ENCODE measurements around the gene KCNJ6.

Gene KCNJ6

DNA sequence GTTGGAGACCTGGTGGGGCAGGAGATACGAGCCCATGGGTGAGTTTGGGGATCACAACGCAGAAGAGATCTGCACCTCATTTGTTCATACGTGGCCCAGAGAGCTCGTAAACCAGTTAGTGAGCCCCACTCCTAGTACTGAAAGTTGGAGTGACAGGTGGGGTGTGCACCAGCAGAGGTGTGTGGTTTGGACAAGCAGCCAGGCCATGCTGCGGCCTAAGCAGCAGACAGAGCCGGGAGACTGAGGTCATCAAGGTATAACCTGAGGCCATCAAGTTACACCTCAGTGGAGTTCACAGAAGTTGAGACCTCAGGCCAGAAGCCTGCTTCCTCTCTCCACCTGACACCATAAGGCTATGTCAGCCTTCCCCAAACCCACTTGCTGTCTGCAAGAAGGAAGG lies 27.6 kb downstream of the KCNJ6 start:
- no peaks in the 10 kb centered on the region for H3K27me3 ChIP-seq

GRCh38 chr21:37886726-37887299 lies 29.4 kb downstream of the KCNJ6 start:
- no peaks in the 10 kb centered on the region for H3K27me3 ChIP-seq
- TF ChIP-seq CTCF (IDR thresholded peaks at IDR 0.05): no peak
- no peak overlapping the region for H3K4me3 ChIP-seq (ENCODE audit: low read depth in 1 of 2, low read length in 1 of 2)
- no peak overlapping the region for H3K27ac ChIP-seq
- no peaks in the 10 kb centered on the region for H3K9me3 ChIP-seq
- H3K36me3 ChIP-seq: no peaks in the 10 kb centered on the region
- no peaks in the 10 kb centered on the region for H3K4me1 ChIP-seq (ENCODE audit: control insufficient read depth in 1 of 2, insufficient read depth in 1 of 2, low read depth in 1 of 2, low read length in 1 of 2)

More for the DNA sequence above, 27.6 kb downstream of the KCNJ6 start:
- no peaks in the 10 kb centered on the region for H3K4me1 ChIP-seq (ENCODE audit: control insufficient read depth in 1 of 2, insufficient read depth in 1 of 2, low read depth in 1 of 2, low read length in 1 of 2)
- H3K36me3 ChIP-seq: no peaks in the 10 kb centered on the region
- no peaks in the 10 kb centered on the region for H3K9me3 ChIP-seq
- H3K4me3 ChIP-seq (ENCODE audit: low read depth in 1 of 2, low read length in 1 of 2): no peak overlapping the region
- TF ChIP-seq CTCF (IDR thresholded peaks at IDR 0.05): no peak
- H3K27ac ChIP-seq: no peak overlapping the region

GRCh38 chr21:37886120-37886519 lies 30.1 kb downstream of the KCNJ6 start:
- Histone ChIP-seq H3K27me3 (no peaks in the 10 kb centered on the region), H3K4me1 (ENCODE audit: control insufficient read depth in 1 of 2, insufficient read depth in 1 of 2, low read depth in 1 of 2, low read length in 1 of 2) (no peaks in the 10 kb centered on the region), H3K9me3 (no peaks in the 10 kb centered on the region), H3K4me3 (ENCODE audit: low read depth in 1 of 2, low read length in 1 of 2) (no peak overlapping the region), H3K36me3 (no peaks in the 10 kb centered on the region), H3K27ac (no peak overlapping the region)
- TF ChIP-seq CTCF (IDR thresholded peaks at IDR 0.05): no peak

DNA sequence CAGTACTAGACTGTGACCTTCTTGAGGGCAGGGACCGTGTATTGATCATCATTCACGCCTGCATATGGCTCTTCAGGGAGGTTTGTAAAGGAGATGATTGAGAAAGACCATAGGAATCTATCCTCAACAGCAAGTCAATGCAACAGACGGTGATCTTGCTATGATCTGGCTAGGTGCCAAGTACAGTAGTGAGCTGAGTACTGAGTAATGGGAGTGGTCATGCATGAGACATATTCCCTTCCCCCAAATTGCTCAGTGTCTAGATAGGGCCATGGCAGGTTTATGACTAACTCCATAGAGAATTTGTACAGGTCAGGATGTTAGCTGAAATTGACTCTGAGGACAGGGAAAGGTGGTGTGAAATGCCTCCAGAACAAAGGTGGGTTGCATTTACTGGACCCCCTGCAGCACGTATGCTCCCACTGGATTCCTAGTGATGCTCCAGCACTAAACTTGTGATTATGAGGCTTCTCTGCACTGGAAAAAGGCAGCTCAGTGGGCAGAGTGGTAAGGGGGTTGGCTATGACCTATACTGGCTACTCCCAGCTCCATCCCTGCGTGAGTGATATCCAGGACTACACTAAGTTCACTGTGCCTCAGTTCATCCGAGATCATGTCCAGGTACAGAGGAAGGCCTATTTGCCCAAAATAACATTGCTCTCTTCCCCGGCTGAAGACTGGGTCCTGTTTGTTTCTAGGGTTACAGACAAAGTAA lies 37.2 kb downstream of the KCNJ6 start:
- no peak for TF ChIP-seq CTCF (IDR thresholded peaks at IDR 0.05)
- Histone ChIP-seq H3K27me3 (no peaks in the 10 kb centered on the region), H3K36me3 (no peaks in the 10 kb centered on the region), H3K4me1 (ENCODE audit: control insufficient read depth in 1 of 2, insufficient read depth in 1 of 2, low read depth in 1 of 2, low read length in 1 of 2) (no peaks in the 10 kb centered on the region), H3K27ac (no peak overlapping the region), H3K4me3 (ENCODE audit: low read depth in 1 of 2, low read length in 1 of 2) (no peak overlapping the region), H3K9me3 (no peaks in the 10 kb centered on the region)

DNA sequence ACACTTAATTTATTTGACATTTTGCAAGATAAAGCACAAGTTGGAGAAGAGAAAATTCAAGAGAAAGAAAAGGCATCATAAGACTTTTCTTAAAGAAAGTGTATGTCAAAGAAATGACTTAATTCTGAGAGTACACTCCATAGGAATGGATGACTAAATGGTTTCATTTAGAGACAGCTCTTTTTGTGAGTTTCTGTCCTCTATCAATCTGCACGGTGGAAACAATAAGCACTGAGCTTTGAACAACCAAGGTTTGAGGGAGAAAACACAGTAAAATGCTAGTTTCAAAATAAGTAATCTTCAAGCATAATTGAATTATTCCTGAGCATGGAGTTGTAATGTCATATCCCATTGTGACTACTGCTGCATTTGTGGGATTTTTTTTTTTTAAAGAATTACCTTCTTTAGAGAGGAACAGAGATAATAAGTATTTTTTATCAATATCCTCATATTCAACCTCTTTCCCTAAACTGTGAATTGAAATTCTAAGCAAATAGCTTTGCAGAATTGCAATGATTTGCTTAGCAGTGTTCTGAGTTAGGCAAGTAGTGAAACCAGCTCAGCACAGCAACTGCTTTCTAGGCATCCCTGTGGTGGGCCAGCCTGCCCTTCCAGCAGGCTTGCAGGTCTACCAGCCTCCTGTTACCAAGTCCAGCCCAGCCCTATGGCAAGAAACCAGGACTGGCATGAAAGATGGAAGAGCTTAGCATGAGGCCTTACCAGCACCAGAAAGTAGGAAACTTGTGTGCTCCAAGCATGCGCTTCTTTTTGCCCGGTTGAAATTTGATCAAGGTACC lies 38.2 kb downstream of the KCNJ6 start:
- Histone ChIP-seq H3K9me3 (no peaks in the 10 kb centered on the region), H3K27me3 (no peaks in the 10 kb centered on the region), H3K4me3 (ENCODE audit: low read depth in 1 of 2, low read length in 1 of 2) (no peak overlapping the region), H3K4me1 (ENCODE audit: control insufficient read depth in 1 of 2, insufficient read depth in 1 of 2, low read depth in 1 of 2, low read length in 1 of 2) (no peaks in the 10 kb centered on the region), H3K27ac (no peak overlapping the region), H3K36me3 (no peaks in the 10 kb centered on the region)
- no peak for TF ChIP-seq CTCF (IDR thresholded peaks at IDR 0.05)
